GM10266 (cell line): ENCODE results near the gene RSL1D1.

Source experiments
- DNase-seq: peaks from one replicate; pipeline ENCODE4 v3.0.0; 2012; ENCODE audit errors: extremely low spot score
- CTCF ChIP-seq: IDR thresholded peaks from 2 replicates; pipeline ENCODE4 v1.5.1; 2012; ENCODE audit warnings: mild to moderate bottlenecking, low read depth; ENCODE audit not compliant: control insufficient read depth, insufficient read depth; ENCODE audit errors: missing control alignments

Gene RSL1D1

GRCh38 chr16:11886881-11887280 lies 35.5 kb upstream of the RSL1D1 start:
- TF ChIP-seq CTCF, result no peak
- DNase-seq, result no peak

- no peak for TF ChIP-seq CTCF
- DNase-seq, result no peak
Measured at GRCh38 chr16:11884035-11884434, 32.7 kb upstream of the RSL1D1 start.

GRCh38 chr16:11880007-11880406 lies 28.7 kb upstream of the RSL1D1 start:
- DNase-seq, result no peak
- TF ChIP-seq CTCF, result no peak

DNA sequence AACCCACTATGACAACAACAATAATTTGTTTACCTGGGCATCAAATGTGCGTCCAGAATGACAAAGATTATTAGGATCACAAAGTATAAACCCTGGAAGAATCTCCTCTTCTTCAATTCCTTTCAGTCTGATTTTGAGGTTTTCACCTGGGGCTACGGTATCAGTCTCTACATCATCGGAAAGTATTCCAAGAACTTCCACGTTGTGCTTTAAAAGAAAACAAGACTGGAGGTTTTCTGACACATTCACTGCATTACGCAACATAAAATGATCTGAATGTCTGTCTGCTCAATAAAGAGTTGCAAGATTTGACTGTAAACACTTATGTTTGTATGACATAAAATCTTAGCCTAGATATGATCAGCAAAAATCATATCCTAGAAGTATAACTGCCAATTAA lies 26.0 kb upstream of the RSL1D1 start:
- DNase-seq, result no peak
- TF ChIP-seq CTCF, result no peak

- no peak for DNase-seq
- TF ChIP-seq CTCF, result no peak
Measured at GRCh38 chr16:11876306-11876705, 25.0 kb upstream of the RSL1D1 start.

- no peak for DNase-seq
- TF ChIP-seq CTCF, result no peak
Measured at GRCh38 chr16:11875721-11876120, 24.4 kb upstream of the RSL1D1 start.

DNA sequence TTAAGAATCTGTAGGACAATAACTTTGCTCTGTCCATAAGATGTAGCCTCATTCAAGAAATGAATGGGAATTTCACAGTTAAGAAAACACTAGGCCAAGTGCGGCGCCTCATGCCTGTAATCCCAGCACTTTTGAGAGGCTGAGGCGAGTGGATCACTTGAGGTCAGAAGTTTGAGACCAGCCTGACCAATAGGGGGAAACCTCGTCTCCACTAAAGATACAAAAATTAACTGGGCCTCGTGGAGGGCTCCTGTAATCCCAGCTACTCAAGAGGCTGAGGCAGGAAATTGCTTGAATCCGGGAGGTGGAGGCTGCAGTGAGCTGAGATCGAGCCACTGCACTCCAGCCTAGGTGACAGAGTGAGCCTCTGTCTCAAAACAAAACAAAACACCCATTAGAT lies 19.9 kb upstream of the RSL1D1 start:
- no peak for DNase-seq

More for the DNA sequence above, 19.9 kb upstream of the RSL1D1 start:
- no peak for TF ChIP-seq CTCF
